SK-N-SH (cell line): Measurements from ENCODE around the gene CACNA1H. TPM values are rescaled to one million over a fixed set of nuclear protein-coding genes. Genes with fewer than 3 reads are reported as not detected.

Experiments used
- CTCF ChIA-PET: fragments of 300-600, 350-600 bp; formaldehyde crosslinking; extraction: SDS; loops from one replicate; lab custom pipeline; 2021; lab: Yijun Ruan, JAX
- POLR2A ChIA-PET: fragments of 350-600 bp; sonication (Branson Sonifier 250); formaldehyde crosslinking; extraction: SDS; loops from one replicate; lab custom pipeline; 2020; ENCODE audit warnings: antibody characterized with exemption, inconsistent platforms; lab: Yijun Ruan, JAX
- DNase-seq: peaks from one replicate; pipeline ENCODE4 v3.0.0; 2012
- H2AFZ ChIP-seq: fragments of 200-600 bp; sonication (generic); 2 replicates; pipeline ENCODE4 v1.8.1; 2016; ENCODE audit warnings: antibody characterized with exemption, mild to moderate bottlenecking, low read depth
- H3F3A ChIP-seq: fragments of 200-600 bp; sonication (generic); replicated peaks from 2 replicates; pipeline ENCODE3; 2016; ENCODE audit warnings: antibody characterized with exemption, mild to moderate bottlenecking; ENCODE audit not compliant: insufficient read depth
- H3K27ac ChIP-seq, 2 experiments: fragments of 200-500 bp in 1 of 2; fragments of 200-600 bp in 1 of 2; sonication (Bioruptor generic) in 1 of 2; sonication (generic), shearing (Covaris generic) in 1 of 2; 2 replicates each; pipeline versions ENCODE4 v1.5.1 to v1.6.1; 2014 to 2016; ENCODE audit warnings: low read depth in 2 of 2, inconsistent platforms in 1 of 2, low read length in 1 of 2, mild to moderate bottlenecking in 1 of 2, mixed read lengths in 1 of 2
- H3K27me3 ChIP-seq: fragments of 200-600 bp; sonication (generic), shearing (Covaris generic); 2 replicates; pipeline ENCODE4 v1.6.1; 2016; ENCODE audit warnings: mixed run types; ENCODE audit not compliant: insufficient read depth
- H3K36me3 ChIP-seq, 2 experiments: fragments of 200-500 bp in 1 of 2; fragments of 200-600 bp in 1 of 2; sonication (Bioruptor generic) in 1 of 2; sonication (generic) in 1 of 2; replicated peaks in 1 of 2; 2 replicates each; pipeline versions ENCODE3 to v1.5.1; 2014 to 2016; ENCODE audit warnings: low read length in 1 of 2, mild to moderate bottlenecking in 1 of 2; ENCODE audit not compliant: insufficient read depth in 2 of 2, control insufficient read depth in 1 of 2
- H3K4me1 ChIP-seq, 2 experiments: fragments of 200-500 bp in 1 of 2; fragments of 200-600 bp in 1 of 2; sonication (Bioruptor generic) in 1 of 2; sonication (generic), shearing (Covaris generic) in 1 of 2; 2 replicates each; pipeline versions ENCODE4 v1.5.1 to v1.6.1; 2014 to 2016; ENCODE audit warnings: low read depth in 1 of 2, low read length in 1 of 2, mixed run types in 1 of 2; ENCODE audit not compliant: insufficient read depth in 2 of 2, control insufficient read depth in 1 of 2
- H3K4me2 ChIP-seq: fragments of 200-600 bp; sonication (generic), shearing (Covaris generic); 2 replicates; pipeline ENCODE4 v1.6.1; 2017; ENCODE audit warnings: mixed run types
- H3K4me3 ChIP-seq, 2 experiments: fragments of 200-500 bp in 1 of 2; fragments of 200-600 bp in 1 of 2; sonication (Bioruptor generic) in 1 of 2; sonication (generic), shearing (Covaris generic) in 1 of 2; 2 replicates each; pipeline versions ENCODE4 v1.5.1 to v1.8.1; 2014 to 2016; ENCODE audit warnings: low read depth in 2 of 2, inconsistent platforms in 1 of 2, low read length in 1 of 2, mild to moderate bottlenecking in 1 of 2, mixed read lengths in 1 of 2, moderate library complexity in 1 of 2
- H3K79me2 ChIP-seq: fragments of 200-600 bp; sonication (generic); 2 replicates; pipeline ENCODE4 v1.8.1; 2017; ENCODE audit warnings: mild to moderate bottlenecking; ENCODE audit not compliant: insufficient read depth
- H3K9ac ChIP-seq: fragments of 200-600 bp; sonication (generic); 2 replicates; pipeline ENCODE4 v1.6.1; 2017; ENCODE audit warnings: mixed run types
- H3K9me2 ChIP-seq: fragments of 200-600 bp; sonication (generic); 2 replicates; pipeline ENCODE4 v1.6.1; 2017; ENCODE audit warnings: mixed run types
- H3K9me3 ChIP-seq: fragments of 200-600 bp; sonication (generic); 2 replicates; pipeline ENCODE4 v1.6.1; 2017; ENCODE audit warnings: mixed run types, mild to moderate bottlenecking, moderate library complexity
- H4K20me1 ChIP-seq: fragments of 200-600 bp; sonication (generic); 2 replicates; pipeline ENCODE4 v1.6.1; 2017; ENCODE audit warnings: mild to moderate bottlenecking, mixed run types; ENCODE audit not compliant: insufficient read depth
- ELF1 ChIP-seq: IDR thresholded peaks from 2 replicates; pipeline ENCODE4 v1.4.0; 2012
- EZH2phosphoT487 ChIP-seq: fragments of 200-600 bp; sonication (generic); IDR thresholded peaks from 2 replicates; pipeline ENCODE4 v1.6.1; 2017; ENCODE audit warnings: low read depth, mixed run types, mild to moderate bottlenecking, antibody characterized with exemption, moderate library complexity, borderline replicate concordance
- FOSL2 ChIP-seq: IDR thresholded peaks from 2 replicates; pipeline ENCODE4 v1.4.0; 2012; ENCODE audit warnings: low read depth, mild to moderate bottlenecking, moderate library complexity, borderline replicate concordance
- GABPA ChIP-seq: IDR thresholded peaks from 2 replicates; pipeline ENCODE4 v1.4.0; 2012; ENCODE audit warnings: low read depth, mild to moderate bottlenecking
- GATA2 ChIP-seq: sonication (generic); formaldehyde crosslinking; IDR thresholded peaks from 2 replicates; pipeline ENCODE4 v1.5.0; 2020; ENCODE audit warnings: mild to moderate bottlenecking, missing genetic modification reagents
- IRF3 ChIP-seq: fragments of 150-350 bp; IDR thresholded peaks from 2 replicates; pipeline ENCODE4 v1.6.1; 2016; ENCODE audit warnings: mild to moderate bottlenecking, low read depth, low read length
- JUND ChIP-seq: IDR thresholded peaks from 2 replicates; pipeline ENCODE4 v1.4.0; 2012
- MEF2A ChIP-seq: IDR thresholded peaks from 2 replicates; pipeline ENCODE4 v1.4.0; 2012; ENCODE audit warnings: low read depth, borderline replicate concordance
- NFIC ChIP-seq: IDR thresholded peaks from 2 replicates; pipeline ENCODE4 v1.4.0; 2012; ENCODE audit warnings: borderline replicate concordance
- RAD21 ChIP-seq: IDR thresholded peaks from 2 replicates; pipeline ENCODE4 v1.6.1; 2012; ENCODE audit warnings: mild to moderate bottlenecking, low read length
- RCOR1 ChIP-seq: fragments of 150-350 bp; IDR thresholded peaks from 2 replicates; pipeline ENCODE4 v1.6.1; 2017; ENCODE audit warnings: antibody characterized with exemption, low read length
- REST ChIP-seq: IDR thresholded peaks from 2 replicates; pipeline ENCODE4 v1.6.1; 2012; ENCODE audit warnings: mild to moderate bottlenecking, low read depth, low read length, moderate library complexity
- RFX5 ChIP-seq: IDR thresholded peaks from 2 replicates; pipeline ENCODE4 v1.6.1; 2012; ENCODE audit warnings: mild to moderate bottlenecking, improper control_type of control experiment, low read length
- RXRA ChIP-seq: IDR thresholded peaks from 2 replicates; pipeline ENCODE4 v1.4.0; 2012; ENCODE audit warnings: low read depth, mild to moderate bottlenecking, borderline replicate concordance
- SMC3 ChIP-seq: IDR thresholded peaks from 2 replicates; pipeline ENCODE4 v1.6.1; 2012; ENCODE audit warnings: low read depth, low read length, improper control_type of control experiment
- TAF1 ChIP-seq: IDR thresholded peaks from 2 replicates; pipeline ENCODE4 v1.6.1; 2012; ENCODE audit warnings: low read depth, mild to moderate bottlenecking, low read length, moderate library complexity, borderline replicate concordance
- USF1 ChIP-seq: IDR thresholded peaks from 2 replicates; pipeline ENCODE4 v1.4.0; 2012; ENCODE audit warnings: low read depth, borderline replicate concordance
- YY1 ChIP-seq: IDR thresholded peaks from 2 replicates; pipeline ENCODE4 v1.4.0; 2012; ENCODE audit warnings: low read depth, mild to moderate bottlenecking
- WGBS: methylation state at CpG from one replicate; pipeline ENCODE4 v1.1.6; 2017; ENCODE audit warnings: low lambda C conversion rate; 5-methylcytosine and 5-hydroxymethylcytosine counted together
- polyA plus RNA-seq, 3 experiments: library from polyadenylated mRNA; depleted of rRNA; stranded (reverse); fragments of >200 nt; gene quantifications; 2 replicates each; pipeline ENCODE4 v1.2.3, GENCODE V29; 2012
- TF ChIP-seq, protein P1 (sequence below): IDR thresholded peaks from 2 replicates; pipeline ENCODE4 v1.4.0; 2012; ENCODE audit warnings: low read depth, borderline replicate concordance

The CACNA1H gene
- polyA plus RNA-seq, 1 of the 3 experiments (the other 2 are of a cell fraction) = not detected

- Histone ChIP-seq H3K36me3 (no peaks in the 10 kb centered on the region), H3K4me3 (no peak overlapping the region), H3F3A (peaks cover 9% of the 10 kb centered on the region), H2AFZ (no peak overlapping the region), H3K79me2 (no peaks in the 10 kb centered on the region), H3K9me3 (no peaks in the 10 kb centered on the region), H3K4me2 (no peak overlapping the region), H3K9ac (no peak overlapping the region), H4K20me1 (peaks cover 18% of the 10 kb centered on the region; the same call in 1 of the 2 replicates), H3K9me2 (no peaks in the 10 kb centered on the region), H3K27ac (no peak overlapping the region), H3K4me1 (no peaks in the 10 kb centered on the region), H3K27me3 (peaks cover 83% of the 10 kb centered on the region)
- no peak for DNase-seq
- no peak for TF ChIP-seq FOSL2
- TF ChIP-seq USF1 = no peak
- TF ChIP-seq GABPA = no peak
- TF ChIP-seq ELF1 = no peak
- TF ChIP-seq NFIC = no peak
- TF ChIP-seq SMC3 = no peak
- TF ChIP-seq REST = no peak
- no peak for TF ChIP-seq RCOR1
- TF ChIP-seq, protein P1, sequence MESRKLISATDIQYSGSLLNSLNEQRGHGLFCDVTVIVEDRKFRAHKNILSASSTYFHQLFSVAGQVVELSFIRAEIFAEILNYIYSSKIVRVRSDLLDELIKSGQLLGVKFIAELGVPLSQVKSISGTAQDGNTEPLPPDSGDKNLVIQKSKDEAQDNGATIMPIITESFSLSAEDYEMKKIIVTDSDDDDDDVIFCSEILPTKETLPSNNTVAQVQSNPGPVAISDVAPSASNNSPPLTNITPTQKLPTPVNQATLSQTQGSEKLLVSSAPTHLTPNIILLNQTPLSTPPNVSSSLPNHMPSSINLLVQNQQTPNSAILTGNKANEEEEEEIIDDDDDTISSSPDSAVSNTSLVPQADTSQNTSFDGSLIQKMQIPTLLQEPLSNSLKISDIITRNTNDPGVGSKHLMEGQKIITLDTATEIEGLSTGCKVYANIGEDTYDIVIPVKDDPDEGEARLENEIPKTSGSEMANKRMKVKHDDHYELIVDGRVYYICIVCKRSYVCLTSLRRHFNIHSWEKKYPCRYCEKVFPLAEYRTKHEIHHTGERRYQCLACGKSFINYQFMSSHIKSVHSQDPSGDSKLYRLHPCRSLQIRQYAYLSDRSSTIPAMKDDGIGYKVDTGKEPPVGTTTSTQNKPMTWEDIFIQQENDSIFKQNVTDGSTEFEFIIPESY = no peak
- no peak for TF ChIP-seq RFX5
- TF ChIP-seq MEF2A = no peak
- no peak for TF ChIP-seq TAF1
- TF ChIP-seq JUND = no peak
- TF ChIP-seq GATA2 (CRISPR knock-in tag) = no peak
- no peak for TF ChIP-seq RAD21
- no peak for TF ChIP-seq EZH2phosphoT487
- TF ChIP-seq IRF3 = no peak
- TF ChIP-seq RXRA = no peak
- TF ChIP-seq YY1 = no peak
- CTCF ChIA-PET = no interaction called here
- WGBS = 16% methylated on average over 18 of the region's 31 CpGs
- POLR2A ChIA-PET = no interaction called here
Measured at GRCh38 chr16:1154291-1154886, 1.5 kb downstream of the CACNA1H start.
